ENCODE measurements around the gene MGRN1.

DNA sequence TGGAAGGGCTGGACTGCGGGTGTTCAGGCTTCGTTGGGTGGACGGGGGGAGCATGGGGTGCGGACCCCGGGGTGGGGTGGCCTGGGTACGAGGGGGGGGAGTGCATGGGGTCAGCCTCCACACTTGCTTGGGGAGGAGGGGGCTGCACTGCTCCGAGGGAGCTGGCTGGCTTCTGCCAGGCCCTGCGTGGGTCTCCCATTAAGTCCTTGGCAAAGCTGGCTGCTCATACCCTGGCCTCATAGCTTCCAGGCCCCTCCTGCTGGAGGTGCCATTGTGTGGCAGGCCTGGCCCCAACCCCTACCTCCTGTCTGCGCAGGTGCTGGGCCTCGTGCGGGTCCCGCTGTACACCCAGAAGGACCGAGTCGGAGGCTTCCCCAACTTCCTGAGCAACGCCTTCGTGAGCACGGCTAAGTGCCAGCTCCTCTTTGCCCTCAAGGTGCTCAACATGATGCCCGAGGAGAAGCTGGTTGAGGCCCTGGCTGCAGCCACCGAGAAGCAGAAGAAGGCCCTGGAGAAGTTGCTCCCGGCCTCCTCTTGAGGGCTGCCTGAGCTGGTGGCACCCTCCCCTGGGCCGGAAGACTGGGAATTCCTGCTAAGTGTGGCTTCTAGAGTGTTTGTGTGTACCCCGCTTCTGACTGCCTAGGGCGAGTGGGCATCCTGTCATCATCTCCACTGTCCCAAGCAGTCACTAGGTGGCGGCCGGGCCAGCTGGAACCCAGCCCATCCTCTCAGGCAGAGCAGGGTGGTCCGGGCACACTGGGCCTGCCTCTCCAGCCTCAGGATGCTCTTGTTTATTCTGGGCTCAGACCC lies 70.2 kb downstream of the MGRN1 start:
- TF ChIP-seq, protein P1, sequence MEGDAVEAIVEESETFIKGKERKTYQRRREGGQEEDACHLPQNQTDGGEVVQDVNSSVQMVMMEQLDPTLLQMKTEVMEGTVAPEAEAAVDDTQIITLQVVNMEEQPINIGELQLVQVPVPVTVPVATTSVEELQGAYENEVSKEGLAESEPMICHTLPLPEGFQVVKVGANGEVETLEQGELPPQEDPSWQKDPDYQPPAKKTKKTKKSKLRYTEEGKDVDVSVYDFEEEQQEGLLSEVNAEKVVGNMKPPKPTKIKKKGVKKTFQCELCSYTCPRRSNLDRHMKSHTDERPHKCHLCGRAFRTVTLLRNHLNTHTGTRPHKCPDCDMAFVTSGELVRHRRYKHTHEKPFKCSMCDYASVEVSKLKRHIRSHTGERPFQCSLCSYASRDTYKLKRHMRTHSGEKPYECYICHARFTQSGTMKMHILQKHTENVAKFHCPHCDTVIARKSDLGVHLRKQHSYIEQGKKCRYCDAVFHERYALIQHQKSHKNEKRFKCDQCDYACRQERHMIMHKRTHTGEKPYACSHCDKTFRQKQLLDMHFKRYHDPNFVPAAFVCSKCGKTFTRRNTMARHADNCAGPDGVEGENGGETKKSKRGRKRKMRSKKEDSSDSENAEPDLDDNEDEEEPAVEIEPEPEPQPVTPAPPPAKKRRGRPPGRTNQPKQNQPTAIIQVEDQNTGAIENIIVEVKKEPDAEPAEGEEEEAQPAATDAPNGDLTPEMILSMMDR (conservative IDR thresholded peaks at IDR 0.05; ENCODE audit: low read depth, low read length): no peak
- TF ChIP-seq EZH2 (IDR thresholded peaks at IDR 0.05; ENCODE audit: low read length, unreplicated experiment): no peak
- TF ChIP-seq EZH2phosphoT487 (IDR thresholded peaks at IDR 0.05; ENCODE audit: borderline replicate concordance, low read length): no peak
